ENCODE data around the gene ADAMTS3. TPM values are rescaled to one million over a fixed set of nuclear protein-coding genes. Genes with fewer than 3 reads are reported as not detected.

Gene ADAMTS3
- total and polyA plus RNA-seq, 2 donors (not counting 3 experiments of a cell fraction or from before 2014, with no cell fraction given): 0.37 to 1.3 TPM

DNA sequence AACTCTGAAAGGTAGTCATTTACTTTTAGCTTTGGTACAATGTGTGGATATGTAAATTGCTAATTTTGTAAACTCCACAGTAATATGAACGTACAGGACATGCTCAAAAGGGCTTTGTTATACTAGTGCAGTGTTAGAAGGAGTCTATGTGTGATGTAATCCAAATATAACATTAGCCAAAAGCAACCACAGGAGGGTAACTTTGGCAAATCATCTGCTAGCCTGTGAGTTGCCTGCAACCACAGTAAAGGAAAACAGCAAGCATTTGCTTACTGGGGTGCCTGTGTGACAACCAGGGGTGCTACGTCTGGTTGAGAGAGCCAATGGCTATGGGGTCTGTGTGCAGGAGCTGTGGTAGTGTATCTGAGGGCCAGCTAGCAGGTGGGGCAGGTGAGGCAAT is 245.8 kb downstream of the ADAMTS3 start:
- POLR2A ChIA-PET: no interaction called here
- Histone ChIP-seq H4K20me1 (replicated peaks; ENCODE audit: control insufficient read depth, extremely low read depth, insufficient read depth, low read length) (no peaks in the 10 kb centered on the region), H3K79me2 (ENCODE audit: control insufficient read depth, insufficient read depth, low read length) (no peaks in the 10 kb centered on the region), H3K27ac (ENCODE audit: insufficient read depth, low read depth, low read length) (no peak overlapping the region), H3K4me3 (replicated peaks in 1 of 3; ENCODE audit: insufficient read depth in 1 of 3, low read depth in 1 of 3, low read length in 3 of 3) (no peak overlapping the region), H3K4me1 (ENCODE audit: control insufficient read depth, extremely low read depth, insufficient read depth, low read length) (peaks cover 12% of the 10 kb centered on the region), H3K9ac (replicated peaks; ENCODE audit: extremely low read depth, insufficient read depth, low read length) (no peak overlapping the region), H3K27me3 (ENCODE audit: control insufficient read depth in 2 of 2, insufficient read depth in 2 of 2, low read length in 2 of 2) (no peaks in the 10 kb centered on the region), H3K9me3 (replicated peaks; ENCODE audit: control insufficient read depth, insufficient read depth, low read length) (no peaks in the 10 kb centered on the region), H2AFZ (ENCODE audit: low read depth, low read length) (no peak overlapping the region), H3K36me3 (ENCODE audit: control insufficient read depth in 2 of 2, extremely low read depth in 1 of 2, insufficient read depth in 2 of 2, low read length in 2 of 2) (no peaks in the 10 kb centered on the region), H3K9me1 (replicated peaks; ENCODE audit: control insufficient read depth, extremely low read depth, insufficient read depth, low read length) (no peaks in the 10 kb centered on the region), H3K4me2 (ENCODE audit: insufficient read depth, low read length) (no peak overlapping the region)
- dilution Hi-C loops (cut with MboI; ENCODE audit: extremely low pct_ligation_motif_present, low sequenced_read_pairs): no loop called here
- CTCF ChIA-PET: interaction anchor here (1.1 to 6.8 kb wide), 3 partner anchors 19 to 144 kb away, joined by 3 to 109 read pairs (median 40); no protein-coding TSS in a partner anchor
- TF ChIP-seq JUN (IDR thresholded peaks at IDR 0.05; ENCODE audit: borderline replicate concordance, insufficient read depth, insufficient read length, low read depth) (no peak), POLR2AphosphoS5 (IDR thresholded peaks at IDR 0.05; ENCODE audit: insufficient read depth, low read depth, low read length) (no peak), MYC (IDR thresholded peaks at IDR 0.05; ENCODE audit: low read depth, low read length) (no peak), EZH2 (IDR thresholded peaks at IDR 0.05; ENCODE audit: borderline replicate concordance, low read depth, low read length, severe bottlenecking) (no peak), FOS (IDR thresholded peaks at IDR 0.05; ENCODE audit: borderline replicate concordance, insufficient read depth, low read length) (no peak), POLR2A (IDR thresholded peaks at IDR 0.05; ENCODE audit: low read depth, low read length) (no peak), GATA2 (IDR thresholded peaks at IDR 0.05; ENCODE audit: insufficient read depth, insufficient read length, low read depth, low read length) (no peak)
- TF ChIP-seq, protein P1, sequence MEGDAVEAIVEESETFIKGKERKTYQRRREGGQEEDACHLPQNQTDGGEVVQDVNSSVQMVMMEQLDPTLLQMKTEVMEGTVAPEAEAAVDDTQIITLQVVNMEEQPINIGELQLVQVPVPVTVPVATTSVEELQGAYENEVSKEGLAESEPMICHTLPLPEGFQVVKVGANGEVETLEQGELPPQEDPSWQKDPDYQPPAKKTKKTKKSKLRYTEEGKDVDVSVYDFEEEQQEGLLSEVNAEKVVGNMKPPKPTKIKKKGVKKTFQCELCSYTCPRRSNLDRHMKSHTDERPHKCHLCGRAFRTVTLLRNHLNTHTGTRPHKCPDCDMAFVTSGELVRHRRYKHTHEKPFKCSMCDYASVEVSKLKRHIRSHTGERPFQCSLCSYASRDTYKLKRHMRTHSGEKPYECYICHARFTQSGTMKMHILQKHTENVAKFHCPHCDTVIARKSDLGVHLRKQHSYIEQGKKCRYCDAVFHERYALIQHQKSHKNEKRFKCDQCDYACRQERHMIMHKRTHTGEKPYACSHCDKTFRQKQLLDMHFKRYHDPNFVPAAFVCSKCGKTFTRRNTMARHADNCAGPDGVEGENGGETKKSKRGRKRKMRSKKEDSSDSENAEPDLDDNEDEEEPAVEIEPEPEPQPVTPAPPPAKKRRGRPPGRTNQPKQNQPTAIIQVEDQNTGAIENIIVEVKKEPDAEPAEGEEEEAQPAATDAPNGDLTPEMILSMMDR (IDR thresholded peaks at IDR 0.05; ENCODE audit: extremely low read depth in 1 of 2, insufficient read depth in 1 of 2, low read depth in 1 of 2, low read length in 2 of 2): no peak
- intact Hi-C loops (cut with micrococcal nuclease): loop anchor here (10.0 kb wide), 1 partner anchor 242 kb away; the partner anchor contains the start of gene ADAMTS3
- no peak for DNase-seq (ENCODE audit: low read depth, low spot score)
- FAIRE-seq: no peak
- no TSS peak for BruUV-seq (replicated peaks)
